Fibroblast of pulmonary artery (primary cell): ENCODE data around the gene DDX39A.
A peak's percentile ranks its signal among the peaks of the same experiment; 100 is the strongest.

ENCODE experiments used
- DNase-seq: peaks from one replicate; pipeline ENCODE4 v3.0.0-alpha.2; 2010; ENCODE audit warnings: low read depth
- H3K4me3 ChIP-seq: replicated peaks from 2 replicates; pipeline ENCODE4 v1.5.1; 2011; ENCODE audit warnings: low read depth, mild to moderate bottlenecking, control low read depth, low read length, moderate library complexity
- CTCF ChIP-seq: IDR thresholded peaks from 2 replicates; pipeline ENCODE4 v1.5.1; 2011; ENCODE audit warnings: mild to moderate bottlenecking, control low read depth, low read length, inconsistent platforms; ENCODE audit errors: missing control alignments

Gene DDX39A

GRCh38 chr19:14371301-14371821 is 47.8 kb downstream of the DDX39A start:
- no peak for DNase-seq

GRCh38 chr19:14370940-14371280 is 48.2 kb downstream of the DDX39A start:
- no peak for TF ChIP-seq CTCF
- H3K4me3 ChIP-seq, result no peak overlapping the region
- DNase-seq, result no peak

More at GRCh38 chr19:14371301-14371821, 47.8 kb downstream of the DDX39A start:
- H3K4me3 ChIP-seq, result no peak overlapping the region
- TF ChIP-seq CTCF, result no peak

GRCh38 chr19:14370169-14370939 is 48.8 kb downstream of the DDX39A start:
- DNase-seq, result no peak
- no peak for TF ChIP-seq CTCF
- no peak overlapping the region for H3K4me3 ChIP-seq

GRCh38 chr19:14369399-14370168 is 49.6 kb downstream of the DDX39A start:
- peak; percentile 56 for DNase-seq
- H3K4me3 ChIP-seq, result no peak overlapping the region
- no peak for TF ChIP-seq CTCF

GRCh38 chr19:14368011-14368513 is 51.1 kb downstream of the DDX39A start:
- H3K4me3 ChIP-seq, result no peak overlapping the region
- no peak for TF ChIP-seq CTCF
- DNase-seq, result no peak

- DNase-seq, result no peak
Measured at GRCh38 chr19:14367016-14367415, 52.1 kb downstream of the DDX39A start.

More at GRCh38 chr19:14367016-14367415, 52.1 kb downstream of the DDX39A start:
- no peak overlapping the region for H3K4me3 ChIP-seq
- no peak for TF ChIP-seq CTCF
